Fibroblast of lung (primary cell): ENCODE measurements around the gene KIF1B.

Experiments
- CTCF ChIP-seq, 2 donors: IDR thresholded peaks in 1 of 2; conservative IDR thresholded peaks in 1 of 2; 1 replicate in 1 of 2; 2 replicates in 1 of 2; pipeline ENCODE4 v1.5.1; 2011 to 2012; ENCODE audit warnings: low read length in 2 of 2, control low read depth in 1 of 2, inconsistent platforms in 1 of 2, low read depth in 1 of 2, mild to moderate bottlenecking in 1 of 2
- EZH2 ChIP-seq: IDR thresholded peaks from 2 replicates; pipeline ENCODE4 v1.5.1; 2012; ENCODE audit warnings: low read length, control low read depth, mild to moderate bottlenecking; ENCODE audit errors: missing control alignments

GRCh38 chr1:10181154-10181553, 29.2 kb upstream of the KIF1B start:
- no peak for TF ChIP-seq CTCF (conservative IDR thresholded peaks at IDR 0.05 in 1 of 2, IDR thresholded peaks at IDR 0.05 in 1 of 2; ENCODE audit: low read depth in 1 of 2, low read length in 2 of 2)
- TF ChIP-seq EZH2 = no peak
